Keratinocyte (primary cell): ENCODE results near the gene KCNMA1.

Experiments
- CTCF ChIP-seq, 3 experiments: IDR thresholded peaks in 1 of 3; conservative IDR thresholded peaks in 1 of 3; optimal IDR thresholded peaks in 1 of 3; 2 replicates in 2 of 3; 3 replicates in 1 of 3; pipeline versions ENCODE3 to v1.5.1; 2011; ENCODE audit warnings: low read length in 3 of 3, mild to moderate bottlenecking in 3 of 3, moderate library complexity in 2 of 3, control low read depth in 1 of 3, inconsistent platforms in 1 of 3; ENCODE audit not compliant: insufficient read depth in 2 of 3; ENCODE audit errors: extremely low read depth in 1 of 3
- EZH2 ChIP-seq: IDR thresholded peaks from one replicate; pipeline ENCODE4 v1.6.1; 2012; ENCODE audit warnings: inconsistent platforms, mild to moderate bottlenecking, low read length, moderate library complexity

- TF ChIP-seq CTCF (optimal IDR thresholded peaks at IDR 0.05 in 1 of 3, IDR thresholded peaks at IDR 0.05 in 1 of 3, conservative IDR thresholded peaks at IDR 0.05 in 1 of 3; ENCODE audit: extremely low read depth in 1 of 3, insufficient read depth in 2 of 3, low read length in 3 of 3) (no peak), EZH2 (no peak)
These were observed 77.6 kb downstream of the KCNMA1 start for GRCh38 chr10:77560052-77560451.
